Measurements from ENCODE around the gene CREBRF.
A peak's percentile ranks its signal among the peaks of the same experiment; 100 is the strongest.
"Not testable (repeated sequence)": the region's sequence is repeated elsewhere in the genome, so short reads cannot be mapped to it uniquely, and the experiment has no call there.

Gene CREBRF

DNA sequence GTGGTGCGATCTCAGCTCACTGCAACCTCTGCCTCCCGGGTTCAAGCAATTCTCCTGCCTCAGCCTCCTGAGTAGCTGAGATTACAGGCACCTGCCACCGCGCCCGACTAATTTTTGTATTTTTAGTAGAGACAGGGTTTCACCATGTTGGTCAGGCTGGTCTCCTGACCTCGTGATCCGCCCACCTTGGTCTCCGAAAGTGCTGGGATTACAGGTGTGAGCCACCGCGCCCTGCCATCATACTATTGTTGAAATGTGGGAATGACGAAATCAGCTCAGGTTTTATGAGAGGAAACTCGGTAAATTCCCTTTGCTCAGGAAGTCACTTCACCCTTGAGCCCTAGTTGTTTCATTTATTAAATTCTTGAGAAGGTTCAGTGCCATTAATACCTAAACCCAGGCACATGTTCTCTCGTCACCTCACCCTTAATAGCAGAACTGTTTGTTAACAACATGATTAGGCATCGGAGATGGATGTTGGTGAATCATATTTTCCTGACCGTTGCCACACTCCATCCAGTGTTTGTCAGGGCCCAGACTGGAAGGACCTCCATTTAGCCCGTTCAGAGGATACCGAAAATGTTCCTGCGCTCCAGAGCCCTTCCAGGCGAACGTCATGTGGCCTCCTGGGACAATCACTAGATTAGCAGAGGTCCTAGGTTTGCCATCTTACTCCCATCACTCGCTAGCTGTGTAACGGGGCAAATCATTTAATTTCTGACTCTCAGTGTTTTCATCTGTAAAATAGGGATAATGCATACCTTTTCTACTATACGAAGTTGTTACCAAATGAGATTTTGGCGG lies 20.0 kb upstream of the CREBRF start:
- DNase-seq: no peak

DNA sequence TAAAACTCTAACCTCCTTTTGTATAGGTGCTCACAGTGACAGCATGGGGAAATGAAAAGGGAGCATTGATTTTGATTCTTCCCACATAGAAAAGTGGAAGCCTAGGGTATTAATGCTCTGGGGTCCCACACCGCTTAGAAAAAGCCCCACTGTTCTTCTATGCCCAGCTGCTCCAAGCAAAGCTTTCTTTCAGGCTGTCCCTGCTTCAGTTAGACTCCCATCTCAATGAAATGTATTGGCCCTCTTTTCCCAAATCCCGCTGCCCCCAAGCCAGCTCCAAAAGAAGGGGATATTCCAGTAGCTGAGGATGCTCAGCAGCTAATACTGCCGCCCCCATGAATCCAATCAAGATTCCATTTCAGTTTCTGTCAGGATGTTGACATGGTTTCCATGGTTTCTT lies 17.0 kb upstream of the CREBRF start:
- no peak for DNase-seq

DNA sequence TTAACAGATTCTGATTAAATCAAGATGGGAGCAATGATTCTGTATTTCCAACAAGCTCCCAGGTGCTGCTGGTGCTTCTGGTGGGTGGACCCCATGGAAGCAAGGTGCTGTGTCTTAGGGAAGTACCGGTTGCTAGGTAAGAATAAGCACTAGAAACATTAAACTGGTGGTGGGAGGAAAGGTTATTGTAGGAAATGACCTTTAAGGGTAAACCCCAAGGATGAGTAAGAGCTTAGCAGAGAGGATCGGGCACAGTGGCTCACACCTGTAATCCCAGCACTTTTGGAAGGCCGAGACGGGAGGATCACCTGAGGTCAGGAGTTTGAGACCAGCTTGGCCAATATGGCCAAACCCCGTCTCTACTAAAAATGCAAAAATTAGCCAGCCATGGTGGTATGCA lies 16.2 kb upstream of the CREBRF start:
- no peak for DNase-seq

DNA sequence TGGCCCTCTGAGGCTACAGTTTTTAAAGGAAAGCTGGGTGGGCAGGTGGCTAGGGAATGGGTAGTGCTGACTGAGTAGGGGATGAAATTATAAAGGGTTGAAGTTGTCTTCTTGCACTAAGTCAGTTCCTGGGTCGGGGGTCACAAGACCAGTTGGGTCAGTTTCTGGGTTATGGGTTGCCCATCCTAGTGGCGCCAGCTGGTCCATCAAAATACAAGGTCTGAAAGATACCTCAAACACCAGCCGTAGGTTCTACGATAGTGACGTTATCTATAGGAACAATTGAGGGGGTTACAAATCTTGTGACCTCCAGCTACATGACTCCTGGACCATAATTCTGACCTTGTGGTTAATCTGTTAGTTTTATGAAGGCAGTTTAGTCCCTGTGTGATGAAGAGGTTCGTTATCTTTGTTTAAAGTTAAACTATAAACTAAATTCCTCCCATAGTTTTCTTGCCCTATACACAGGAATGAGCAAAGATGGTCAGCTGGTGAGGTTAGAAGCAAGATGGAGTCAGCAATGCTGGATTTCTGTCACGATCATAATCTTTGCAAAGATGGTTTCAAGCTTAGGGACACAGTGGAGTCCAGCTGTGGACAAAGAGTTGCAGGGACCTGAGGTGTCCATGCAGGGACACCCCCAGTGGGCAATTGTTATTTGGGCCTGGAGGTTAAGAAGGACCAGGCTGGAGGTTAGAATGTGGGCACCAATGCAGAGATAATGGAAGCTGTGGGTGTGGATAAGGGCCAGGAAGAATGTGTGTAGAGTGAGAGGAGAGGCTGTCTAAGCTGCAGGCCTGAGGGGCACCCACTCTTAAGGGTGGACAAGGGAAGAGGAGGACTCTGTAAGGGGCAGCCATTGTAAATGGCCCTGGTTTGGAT lies 14.0 kb upstream of the CREBRF start:
- no peak for DNase-seq

DNA sequence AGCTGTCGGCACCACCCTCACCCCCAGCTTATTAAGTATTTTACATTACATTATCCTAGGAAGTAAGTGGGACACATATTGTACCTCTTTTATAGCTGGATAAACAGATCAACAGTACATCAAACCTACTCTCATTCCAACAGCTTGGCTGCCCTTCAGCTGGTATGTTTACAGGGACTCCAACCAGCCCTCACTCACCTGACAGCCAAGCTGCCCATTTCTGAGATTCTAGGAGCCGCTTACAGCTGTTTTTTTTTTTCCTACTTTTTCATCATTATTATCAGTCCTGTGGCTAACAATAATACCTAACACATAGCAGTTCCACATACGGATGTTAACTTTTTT lies 13.4 kb upstream of the CREBRF start:
- DNase-seq: no peak

GRCh38 chr5:173045474-173045873 lies 10.7 kb upstream of the CREBRF start:
- DNase-seq: no peak

DNA sequence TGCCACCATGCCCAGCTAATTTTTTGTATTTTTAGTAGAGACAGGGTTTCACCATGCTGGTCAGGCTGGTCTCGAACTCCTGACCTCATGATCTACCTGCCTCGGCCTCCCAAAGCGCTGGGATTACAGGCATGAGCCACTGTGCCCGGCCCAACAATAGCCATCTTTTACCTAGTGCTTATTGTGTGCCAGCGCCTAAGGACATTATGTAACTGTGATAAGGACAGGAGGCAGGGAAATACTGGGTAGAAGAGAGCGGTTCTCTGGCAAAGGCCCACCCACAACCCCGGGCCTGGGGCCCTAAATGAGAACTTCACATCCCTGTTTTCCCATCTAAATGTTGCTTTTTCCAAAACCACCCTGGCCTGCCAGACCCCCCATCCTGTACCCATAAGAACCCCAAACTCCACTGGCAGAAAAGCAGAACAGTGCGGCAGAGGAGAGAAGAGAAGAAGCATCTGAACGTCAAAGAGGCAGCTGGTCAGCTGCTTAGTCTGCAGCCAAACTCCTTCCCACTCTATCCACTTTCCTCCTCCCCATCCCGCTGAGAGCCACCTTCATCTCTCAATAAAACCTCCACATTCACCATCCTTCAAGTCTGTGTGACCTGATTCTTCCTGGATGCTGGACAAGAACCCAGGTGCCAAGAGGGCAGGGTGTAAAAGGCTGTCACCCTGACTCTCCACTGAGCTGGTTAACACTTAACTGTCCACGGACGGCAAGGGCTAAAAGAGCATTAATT lies 8.9 kb upstream of the CREBRF start:
- not testable (repeated sequence) for DNase-seq

- DNase-seq: no peak
Measured at GRCh38 chr5:173047838-173048105, 8.4 kb upstream of the CREBRF start.

GRCh38 chr5:173050791-173051190 lies 5.4 kb upstream of the CREBRF start:
- no peak for DNase-seq

- DNase-seq: no peak
Measured at GRCh38 chr5:173051746-173052145, 4.4 kb upstream of the CREBRF start.

- no peak for DNase-seq
Measured at GRCh38 chr5:173053041-173053440, 3.1 kb upstream of the CREBRF start.

GRCh38 chr5:173055042-173055721 lies 970 bp upstream of the CREBRF start:
- DNase-seq: peak in 1 of 6 experiments; percentile 35

DNA sequence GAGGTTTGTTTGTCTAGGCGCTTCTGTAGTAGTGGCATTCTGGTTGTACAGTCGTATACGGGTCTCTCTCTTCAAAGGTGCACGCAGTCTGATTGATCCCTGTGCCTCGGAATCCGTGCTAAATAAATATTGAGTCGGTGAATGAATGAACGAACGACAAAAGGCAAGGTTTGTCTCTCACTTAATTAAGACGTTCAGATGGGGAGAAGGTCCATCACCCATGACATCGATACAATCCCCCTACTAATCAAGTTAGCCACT lies 500 bp upstream of the CREBRF start:
- DNase-seq: no peak

DNA sequence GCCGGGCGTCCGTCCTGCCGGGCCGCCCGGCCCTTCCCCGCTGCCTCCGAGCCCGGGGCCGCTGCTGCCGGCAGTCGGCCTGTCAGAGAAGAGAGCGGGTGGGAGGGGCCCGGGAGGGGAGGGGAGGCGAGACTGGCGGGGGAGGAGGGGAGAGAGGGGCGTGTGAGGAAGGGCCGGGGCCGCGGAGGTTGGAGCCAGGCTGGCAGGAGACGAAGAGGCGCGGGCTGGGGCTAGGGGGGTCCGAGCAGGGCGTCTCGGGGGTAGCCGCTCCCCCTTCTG lies 570 bp downstream of the CREBRF start:
- DNase-seq: peak in 1 of 6 experiments; percentile 91

DNA sequence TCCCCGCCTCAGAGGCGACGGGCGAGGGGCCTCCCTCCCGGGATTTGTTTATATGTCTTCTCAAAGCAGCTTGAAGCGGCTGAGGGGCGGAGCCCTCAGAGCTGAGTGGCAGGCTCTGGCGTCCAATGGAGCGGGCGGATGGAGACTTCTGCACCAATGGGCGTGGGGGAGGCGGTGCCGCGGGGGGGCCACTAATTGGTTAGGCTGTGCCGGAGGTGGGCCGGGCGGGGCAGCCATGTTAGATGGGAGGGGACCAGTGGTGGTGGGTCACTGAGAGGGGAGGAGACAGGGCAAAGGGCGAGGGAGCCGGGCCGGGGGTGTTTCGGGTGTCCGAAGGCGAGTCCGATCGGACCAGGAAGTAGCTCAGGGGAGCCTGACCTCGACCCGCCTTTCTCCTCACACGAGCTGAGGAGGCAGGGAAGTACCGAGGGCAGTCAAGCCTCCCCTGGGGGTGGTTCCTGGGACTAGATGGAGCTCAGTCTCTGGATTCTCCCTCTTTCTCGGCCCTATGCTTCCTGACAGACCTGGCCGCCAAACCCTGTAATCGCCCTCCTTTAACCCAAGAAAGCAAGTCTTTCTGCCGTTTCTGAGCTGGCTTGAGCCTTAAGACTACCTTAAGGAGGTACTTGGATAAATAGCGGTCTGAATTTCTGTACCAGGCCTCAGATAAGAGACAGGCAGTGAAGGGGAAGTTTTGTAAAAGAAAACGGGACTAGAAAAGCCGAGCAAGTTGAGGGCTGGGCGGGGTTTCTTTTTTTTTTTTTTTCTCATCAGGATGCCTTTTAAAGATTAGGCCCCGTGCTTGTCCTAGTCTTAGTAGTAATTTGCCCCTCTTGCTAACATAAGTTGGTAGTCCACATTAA lies 1.1 kb downstream of the CREBRF start:
- peak; percentile 96 to 99 (median 98) for DNase-seq

- no peak for DNase-seq
Measured at GRCh38 chr5:173062141-173062540, 6.0 kb downstream of the CREBRF start.

- DNase-seq: peak in 1 of 6 experiments; percentile 3
Measured at GRCh38 chr5:173065155-173065554, 9.0 kb downstream of the CREBRF start.

- peak in 2 of 6 experiments; percentile 5 to 6 for DNase-seq
Measured at GRCh38 chr5:173069671-173070070, 13.5 kb downstream of the CREBRF start.

DNA sequence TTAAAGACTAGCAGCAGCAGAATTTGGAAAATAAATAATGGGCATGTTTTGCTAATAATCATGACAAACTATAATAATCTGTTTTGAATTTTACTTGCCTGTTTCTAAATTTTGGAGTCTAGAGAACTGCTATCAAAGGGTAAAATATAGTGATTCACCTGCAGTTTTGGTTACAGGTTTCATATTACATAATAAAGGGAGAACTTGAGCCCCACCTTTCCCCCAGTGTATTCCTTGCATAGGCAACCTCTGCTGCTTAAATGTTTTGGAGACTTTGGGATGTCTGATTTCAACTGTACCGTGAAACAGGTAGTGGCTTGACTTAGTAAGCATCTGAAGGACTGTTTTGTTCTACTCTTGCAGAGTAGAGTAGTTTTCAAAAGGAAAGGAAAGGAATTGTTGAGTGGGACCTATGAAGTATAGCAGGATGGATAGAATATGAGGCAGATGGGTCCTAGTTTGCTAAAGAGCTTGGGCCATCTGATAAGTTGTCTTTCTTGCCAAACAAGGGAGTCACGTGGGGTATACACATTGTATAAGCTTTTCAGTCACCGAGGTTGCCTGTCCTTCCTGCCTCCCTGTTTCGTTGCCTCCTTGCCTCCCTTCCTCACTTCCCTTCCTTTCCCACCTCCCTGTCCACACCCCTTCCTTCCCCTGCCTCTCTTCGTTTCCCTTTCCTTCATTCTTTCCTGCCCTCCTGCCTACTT lies 19.1 kb downstream of the CREBRF start:
- no peak for DNase-seq

DNA sequence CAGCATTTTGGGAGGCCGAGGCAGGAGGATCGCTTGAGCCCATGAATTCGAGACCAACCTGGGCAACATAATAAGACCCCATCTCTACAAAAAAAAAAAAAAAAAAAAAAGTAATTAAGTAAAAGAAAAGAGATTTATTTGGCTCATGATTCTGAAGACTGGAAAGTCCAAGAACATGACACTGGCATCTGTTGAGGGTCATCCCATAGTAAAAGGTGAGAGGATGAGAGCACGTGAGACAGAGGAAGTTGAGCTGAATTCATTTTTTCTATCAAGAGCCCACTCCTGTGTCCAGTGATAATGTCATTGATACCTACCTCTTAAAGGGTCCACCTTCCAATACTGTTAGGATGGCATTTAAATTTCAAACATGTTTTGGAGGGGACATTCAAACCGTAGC lies 19.8 kb downstream of the CREBRF start:
- DNase-seq: no peak

DNA sequence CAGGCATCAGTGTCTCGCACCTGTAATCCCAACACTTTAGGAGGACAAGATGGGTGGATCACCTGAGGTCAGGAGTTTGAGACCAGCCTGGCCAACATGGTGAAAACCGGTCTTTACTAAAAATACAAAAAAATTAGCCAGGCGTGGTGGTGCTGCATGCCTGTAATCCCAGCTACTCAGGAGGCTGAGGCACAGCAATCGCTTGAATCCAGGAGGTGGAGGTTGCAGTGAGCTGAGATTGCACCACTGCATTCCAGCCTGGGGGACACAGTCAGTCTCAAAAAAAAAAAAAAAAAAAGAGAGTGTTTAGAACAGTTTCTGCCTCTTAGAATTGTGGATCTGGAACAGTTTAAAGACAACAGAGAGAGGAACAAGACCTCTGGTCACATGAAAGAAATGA lies 20.3 kb downstream of the CREBRF start:
- DNase-seq: not testable (repeated sequence)

DNA sequence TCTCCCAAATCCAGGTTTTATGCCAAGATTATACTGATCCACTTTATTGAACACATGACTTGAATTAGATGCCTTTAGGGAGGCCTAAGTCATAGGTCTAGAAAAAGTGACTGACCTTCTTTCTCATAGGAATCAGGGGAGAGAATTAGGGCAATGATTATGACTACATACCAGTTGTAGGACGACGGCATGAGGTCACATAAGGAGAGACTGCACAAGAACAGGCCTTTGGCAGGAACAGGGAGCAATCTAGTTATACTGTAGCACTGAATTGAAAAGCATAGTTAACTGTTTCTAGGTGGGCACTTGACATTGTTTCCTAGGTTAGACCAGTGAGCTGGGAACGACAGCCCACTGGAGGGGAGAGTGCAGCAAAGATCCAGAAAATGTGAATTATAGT lies 22.7 kb downstream of the CREBRF start:
- no peak for DNase-seq

Data from stimulated activated naive CD4-positive, alpha-beta T cell (primary cell).